CD14-positive monocyte (primary cell): Measurements from ENCODE around the gene DEGS1. TPM values are rescaled to one million over a fixed set of nuclear protein-coding genes. Genes with fewer than 3 reads are reported as not detected.

ENCODE experiments used
- DNase-seq, 3 donors: peaks; one replicate each; pipeline ENCODE4 v3.0.0-alpha.2; 2011 to 2022
- H2AFZ ChIP-seq: 2 replicates; pipeline ENCODE4 v1.6.0; 2012; ENCODE audit warnings: mild to moderate bottlenecking, low read depth, low read length, inconsistent platforms; ENCODE audit not compliant: insufficient read depth, poor library complexity, severe bottlenecking
- H3K27ac ChIP-seq, 2 donors: 1 replicate in 1 of 2; 2 replicates in 1 of 2; pipeline ENCODE4 v1.5.1; 2012 to 2013; ENCODE audit warnings: low read length in 2 of 2, control low read depth in 1 of 2, inconsistent platforms in 1 of 2, low read depth in 1 of 2, mild to moderate bottlenecking in 1 of 2
- H3K27me3 ChIP-seq, 2 donors: one replicate each; pipeline versions ENCODE4 v1.6.0 to v1.6.1; 2011 to 2013; ENCODE audit warnings: low read length in 2 of 2; ENCODE audit not compliant: control insufficient read depth in 2 of 2, insufficient read depth in 2 of 2
- H3K36me3 ChIP-seq, 2 donors: replicated peaks in 1 of 2; 1 replicate in 1 of 2; 2 replicates in 1 of 2; pipeline versions ENCODE4 v1.5.1 to v1.6.1; 2012 to 2013; ENCODE audit warnings: low read length in 2 of 2, control low read depth in 1 of 2, inconsistent platforms in 1 of 2, mild to moderate bottlenecking in 1 of 2; ENCODE audit not compliant: insufficient read depth in 2 of 2, control insufficient read depth in 1 of 2
- H3K4me1 ChIP-seq, 2 donors: 1 replicate in 1 of 2; 2 replicates in 1 of 2; pipeline versions ENCODE4 v1.5.1 to v1.6.1; 2012 to 2013; ENCODE audit warnings: low read length in 2 of 2, control low read depth in 1 of 2, inconsistent platforms in 1 of 2, mild to moderate bottlenecking in 1 of 2, moderate library complexity in 1 of 2; ENCODE audit not compliant: insufficient read depth in 2 of 2, control insufficient read depth in 1 of 2
- H3K4me2 ChIP-seq: replicated peaks from 2 replicates; pipeline ENCODE3; 2012; ENCODE audit warnings: low read length, moderate library complexity, mild to moderate bottlenecking; ENCODE audit not compliant: poor library complexity, severe bottlenecking; ENCODE audit errors: extremely low read depth
- H3K4me3 ChIP-seq, 3 experiments: fragments of 200-600 bp in 1 of 3; sonication (generic) in 1 of 3; replicated peaks in 1 of 3; 1 replicate in 2 of 3; 2 replicates in 1 of 3; pipeline ENCODE4 v1.5.1; 2011 to 2013; ENCODE audit warnings: low read length in 3 of 3, mild to moderate bottlenecking in 3 of 3, control low read depth in 2 of 3, low read depth in 2 of 3, inconsistent platforms in 1 of 3, moderate library complexity in 1 of 3
- H3K79me2 ChIP-seq: 2 replicates; pipeline ENCODE4 v1.6.0; 2012; ENCODE audit warnings: mild to moderate bottlenecking, control low read depth, inconsistent platforms, low read length, moderate library complexity; ENCODE audit not compliant: insufficient read depth
- H3K9ac ChIP-seq: 2 replicates; pipeline ENCODE4 v1.6.0; 2017; ENCODE audit warnings: low read length, mild to moderate bottlenecking; ENCODE audit not compliant: insufficient read depth, poor library complexity, severe bottlenecking
- H3K9me3 ChIP-seq, 2 donors: replicated peaks in 1 of 2; 1 replicate in 1 of 2; 2 replicates in 1 of 2; pipeline versions ENCODE4 v1.5.1 to v1.6.1; 2012 to 2013; ENCODE audit warnings: low read length in 2 of 2, control low read depth in 1 of 2; ENCODE audit not compliant: control insufficient read depth in 1 of 2, insufficient read depth in 1 of 2
- H4K20me1 ChIP-seq: 2 replicates; pipeline ENCODE4 v1.6.0; 2012; ENCODE audit warnings: mild to moderate bottlenecking, low read length, control low read depth, moderate library complexity; ENCODE audit not compliant: insufficient read depth
- H3K27ac Mint-ChIP-seq, 7 donors: one replicate each; pipeline ENCODE4 v1.8.0; 2020; ENCODE audit warnings: mild to moderate bottlenecking in 7 of 7, mixed read lengths in 7 of 7, moderate library complexity in 6 of 7, inconsistent platforms in 2 of 7
- H3K27me3 Mint-ChIP-seq, 3 donors: one replicate each; pipeline ENCODE4 v1.8.0; 2021 to 2022; ENCODE audit warnings: low read depth in 3 of 3, mild to moderate bottlenecking in 3 of 3, mixed read lengths in 3 of 3, moderate library complexity in 3 of 3, inconsistent platforms in 1 of 3
- H3K36me3 Mint-ChIP-seq, 2 donors: one replicate each; pipeline ENCODE4 v1.8.0; 2020; ENCODE audit warnings: mixed read lengths in 2 of 2, inconsistent platforms in 1 of 2, mild to moderate bottlenecking in 1 of 2
- H3K4me1 Mint-ChIP-seq: one replicate; pipeline ENCODE4 v1.8.0; 2020; ENCODE audit warnings: mild to moderate bottlenecking, mixed read lengths
- H3K4me3 Mint-ChIP-seq, 2 donors: one replicate each; pipeline ENCODE4 v1.8.0; 2020; ENCODE audit warnings: mild to moderate bottlenecking in 2 of 2, mixed read lengths in 2 of 2, moderate library complexity in 1 of 2
- H3K9me3 Mint-ChIP-seq, 7 donors: one replicate each; pipeline ENCODE4 v1.8.0; 2020 to 2022; ENCODE audit warnings: mixed read lengths in 7 of 7, mild to moderate bottlenecking in 6 of 7, moderate library complexity in 6 of 7, inconsistent platforms in 2 of 7
- WGBS: methylation state at CpG from one replicate; pipeline ENCODE4 v1.1.5; 2013; ENCODE audit warnings: missing lambda C conversion rate; ENCODE audit not compliant: insufficient coverage; 5-methylcytosine and 5-hydroxymethylcytosine counted together
- intact Hi-C, 2 donors: fragments of 100-400 bp; cut with micrococcal nuclease; formaldehyde crosslinking; loops; one replicate each; pipeline versions ENCODE4 v1.15.0 to v1.15.1; 2023
- polyA plus RNA-seq, 3 donors: library from polyadenylated mRNA; depleted of rRNA in 1 of 3; unstranded in 2 of 3; stranded (reverse) in 1 of 3; fragments of 300-500 nt in 2 of 3; fragments of >200 nt in 1 of 3; fragmentation: Illumina TruSeq in 2 of 3; gene quantifications; 1 replicate in 2 of 3; 2 replicates in 1 of 3; pipeline ENCODE4 v1.2.3, GENCODE V29; 2012 to 2021
- TF ChIP-seq, protein P1 (sequence below): fragments of 200-600 bp; IDR thresholded peaks from one replicate; pipeline ENCODE4 v1.8.0; 2022; ENCODE audit warnings: antibody characterized with exemption, mild to moderate bottlenecking

Gene DEGS1
- polyA plus RNA-seq, 3 donors = 35.0 to 137 (median 118) TPM

DNA sequence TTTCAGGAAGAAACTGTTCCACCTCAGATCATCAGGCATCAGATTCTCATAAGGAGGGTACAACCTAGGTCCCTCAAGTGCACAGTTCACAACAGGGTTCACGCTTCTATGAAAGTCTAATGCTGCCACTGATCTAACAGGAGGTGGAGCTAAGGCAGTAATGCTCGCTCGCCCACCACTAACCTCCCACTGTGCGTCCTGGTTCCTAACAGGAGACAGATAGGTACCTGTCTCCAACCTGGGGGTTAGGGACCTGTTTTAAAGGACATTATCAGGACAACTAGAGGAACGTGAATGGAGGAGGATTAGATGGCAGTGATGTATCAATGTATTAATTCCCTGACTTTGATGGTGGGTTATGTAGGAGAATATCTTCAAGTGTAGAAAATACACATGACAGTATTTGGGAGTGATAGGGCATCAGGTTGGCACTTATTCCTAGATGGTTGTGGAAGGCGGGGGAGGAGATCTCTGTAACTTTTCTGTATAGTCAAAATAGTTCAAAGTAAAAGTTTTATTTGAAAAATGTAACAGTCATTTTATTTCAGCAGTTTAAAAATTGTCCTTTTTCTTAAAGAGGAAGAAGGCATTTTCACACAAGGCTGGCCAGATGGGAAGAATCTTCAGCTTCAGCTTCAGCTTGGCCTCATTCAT is 43.9 kb downstream of the DEGS1 start:
- Histone ChIP-seq H3K36me3 (peaks cover 27 to 41% of the 10 kb centered on the region in 2 donors), H3K4me1 (no peaks in the 10 kb centered on the region), H3K9me3 (no peaks in the 10 kb centered on the region), H3K4me2 (no peak overlapping the region), H3K9ac (no peak overlapping the region), H4K20me1 (no peaks in the 10 kb centered on the region), H3K4me3 (no peak overlapping the region), H3K27me3 (no peaks in the 10 kb centered on the region), H3K79me2 (no peaks in the 10 kb centered on the region), H3K27ac (no peak overlapping the region), H2AFZ (no peak overlapping the region)
- TF ChIP-seq, protein P1, sequence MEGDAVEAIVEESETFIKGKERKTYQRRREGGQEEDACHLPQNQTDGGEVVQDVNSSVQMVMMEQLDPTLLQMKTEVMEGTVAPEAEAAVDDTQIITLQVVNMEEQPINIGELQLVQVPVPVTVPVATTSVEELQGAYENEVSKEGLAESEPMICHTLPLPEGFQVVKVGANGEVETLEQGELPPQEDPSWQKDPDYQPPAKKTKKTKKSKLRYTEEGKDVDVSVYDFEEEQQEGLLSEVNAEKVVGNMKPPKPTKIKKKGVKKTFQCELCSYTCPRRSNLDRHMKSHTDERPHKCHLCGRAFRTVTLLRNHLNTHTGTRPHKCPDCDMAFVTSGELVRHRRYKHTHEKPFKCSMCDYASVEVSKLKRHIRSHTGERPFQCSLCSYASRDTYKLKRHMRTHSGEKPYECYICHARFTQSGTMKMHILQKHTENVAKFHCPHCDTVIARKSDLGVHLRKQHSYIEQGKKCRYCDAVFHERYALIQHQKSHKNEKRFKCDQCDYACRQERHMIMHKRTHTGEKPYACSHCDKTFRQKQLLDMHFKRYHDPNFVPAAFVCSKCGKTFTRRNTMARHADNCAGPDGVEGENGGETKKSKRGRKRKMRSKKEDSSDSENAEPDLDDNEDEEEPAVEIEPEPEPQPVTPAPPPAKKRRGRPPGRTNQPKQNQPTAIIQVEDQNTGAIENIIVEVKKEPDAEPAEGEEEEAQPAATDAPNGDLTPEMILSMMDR = no peak
- Mint-ChIP-seq H3K4me1 (no peaks in the 10 kb centered on the region), H3K4me3 (no peak overlapping the region), H3K27me3 (no peaks in the 10 kb centered on the region), H3K27ac (peak overlapping the region in 3 of 7 donors; percentile 15 to 46 (median 16)), H3K9me3 (no peaks in the 10 kb centered on the region), H3K36me3 (peaks cover 30 to 47% of the 10 kb centered on the region in 2 donors)
- no peak for DNase-seq
- intact Hi-C loops = no loop called here
- 100% methylated on average over 4 of the region's 6 CpGs for WGBS

DNA sequence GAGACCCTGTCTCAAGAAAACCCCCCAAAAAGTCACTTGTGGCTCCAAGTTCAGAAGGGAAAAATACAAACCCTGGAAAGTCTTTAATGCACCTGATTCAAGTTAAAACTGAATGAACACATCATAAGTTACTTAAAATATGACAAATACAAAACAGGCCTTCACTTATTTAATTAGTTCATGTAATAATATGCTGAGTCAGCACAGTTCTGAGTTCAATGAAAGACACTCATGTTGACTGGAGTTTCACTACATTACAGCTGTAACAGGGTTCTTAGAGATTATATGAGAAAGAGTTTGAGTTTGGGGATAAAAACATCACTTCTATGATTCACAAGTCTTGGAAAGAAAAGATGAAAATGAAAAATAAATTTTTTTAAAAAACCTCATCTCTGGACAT is 51.0 kb downstream of the DEGS1 start:
- TF ChIP-seq, protein P1 = no peak
- DNase-seq = no peak
- intact Hi-C loops = no loop called here
- no peaks in the 10 kb centered on the region for H3K27me3 Mint-ChIP-seq
- no peak overlapping the region for H3K4me3 Mint-ChIP-seq
- Histone ChIP-seq H3K27ac (no peak overlapping the region), H3K36me3 (peaks cover 30 to 74% of the 10 kb centered on the region in 2 donors), H3K4me1 (no peaks in the 10 kb centered on the region), H3K4me3 (no peak overlapping the region), H3K9ac (no peak overlapping the region), H2AFZ (no peak overlapping the region), H3K4me2 (no peak overlapping the region), H4K20me1 (no peaks in the 10 kb centered on the region), H3K9me3 (no peaks in the 10 kb centered on the region), H3K79me2 (no peaks in the 10 kb centered on the region), H3K27me3 (no peaks in the 10 kb centered on the region)
- peaks cover 56 to 72% of the 10 kb centered on the region in 2 donors for H3K36me3 Mint-ChIP-seq
- H3K27ac Mint-ChIP-seq = peak overlapping the region in 1 of 7 donors; percentile 72
- H3K4me1 Mint-ChIP-seq = no peaks in the 10 kb centered on the region
- no peaks in the 10 kb centered on the region for H3K9me3 Mint-ChIP-seq
